WTC11 (cell line): Measurements from ENCODE around the gene SMARCAD1. TPM values are rescaled to one million over a fixed set of nuclear protein-coding genes. Genes with fewer than 3 reads are reported as not detected.

Experiments used
- ATAC-seq: fragments of 200-7000 bp; cut with Tn5 transposase; 2 replicates; pipeline ENCODE4 v1.10.0; 2021; ENCODE audit warnings: mild to moderate bottlenecking, moderate library complexity
- CTCF ChIA-PET: fragments of 300-600 bp; sonication (Branson Sonifier 250); formaldehyde crosslinking; loops from one replicate; lab custom pipeline; 2021; ENCODE audit warnings: antibody characterized with exemption; lab: Charles Lee
- POLR2A ChIA-PET: fragments of 350-600 bp; sonication (Branson Sonifier 250); formaldehyde crosslinking; loops from one replicate; lab custom pipeline; 2021; ENCODE audit warnings: antibody characterized with exemption; lab: Charles Lee
- DNase-seq: peaks from one replicate; pipeline ENCODE4 v3.0.0; 2021; ENCODE audit warnings: low spot score
- H3K27ac Mint-ChIP-seq: 2 replicates; pipeline ENCODE4 v1.8.0; 2021; ENCODE audit warnings: mixed read lengths
- H3K27me3 Mint-ChIP-seq: 2 replicates; pipeline ENCODE4 v1.8.0; 2021; ENCODE audit warnings: low read depth, mild to moderate bottlenecking, moderate library complexity, mixed read lengths
- H3K36me3 Mint-ChIP-seq: 2 replicates; pipeline ENCODE4 v1.8.0; 2021; ENCODE audit warnings: mixed read lengths
- H3K4me1 Mint-ChIP-seq: 2 replicates; pipeline ENCODE4 v1.8.0; 2022; ENCODE audit warnings: mixed read lengths
- H3K4me3 Mint-ChIP-seq: 2 replicates; pipeline ENCODE4 v1.8.0; 2021; ENCODE audit warnings: mild to moderate bottlenecking, moderate library complexity, mixed read lengths
- H3K9me3 Mint-ChIP-seq: 2 replicates; pipeline ENCODE4 v1.8.0; 2021; ENCODE audit warnings: mixed read lengths
- ATF1 ChIP-seq: sonication (generic); formaldehyde crosslinking; IDR thresholded peaks from 2 replicates; pipeline ENCODE4 v1.8.1; 2023; ENCODE audit warnings: mild to moderate bottlenecking, moderate library complexity, missing genetic modification reagents
- CREB1 ChIP-seq: sonication (generic); formaldehyde crosslinking; IDR thresholded peaks from 2 replicates; pipeline ENCODE4 v1.8.0; 2023; ENCODE audit warnings: mild to moderate bottlenecking, missing genetic modification reagents
- CREM ChIP-seq: sonication (generic); formaldehyde crosslinking; IDR thresholded peaks from 2 replicates; pipeline ENCODE4 v1.8.1; 2022; ENCODE audit warnings: mild to moderate bottlenecking, missing genetic modification reagents, moderate library complexity
- GRHL2 ChIP-seq: fragments of 250-450 bp; sonication (Bioruptor Pico); IDR thresholded peaks from 2 replicates; pipeline ENCODE4 v1.8.0; 2022; ENCODE audit warnings: mild to moderate bottlenecking, moderate library complexity; ENCODE audit not compliant: insufficient replicate concordance, severe bottlenecking
- HMGA2 ChIP-seq: fragments of 250-450 bp; sonication (Bioruptor Pico); IDR thresholded peaks from 2 replicates; pipeline ENCODE4 v1.4.0; 2021; ENCODE audit warnings: mild to moderate bottlenecking, moderate library complexity
- IRF2 ChIP-seq: sonication (generic); formaldehyde crosslinking; IDR thresholded peaks from 2 replicates; pipeline ENCODE4 v1.8.0; 2022; ENCODE audit warnings: low read depth, missing genetic modification reagents, borderline replicate concordance
- JAZF1 ChIP-seq: fragments of 250-450 bp; sonication (Bioruptor Pico); IDR thresholded peaks from 2 replicates; pipeline ENCODE4 v1.9.0; 2021; ENCODE audit warnings: moderate library complexity, mild to moderate bottlenecking, inconsistent platforms
- MYBL2 ChIP-seq: sonication (generic); formaldehyde crosslinking; IDR thresholded peaks from 2 replicates; pipeline ENCODE4 v1.8.1; 2023; ENCODE audit warnings: mild to moderate bottlenecking, moderate library complexity, missing genetic modification reagents
- NR1H2 ChIP-seq: sonication (generic); formaldehyde crosslinking; IDR thresholded peaks from 2 replicates; pipeline ENCODE4 v1.9.0; 2021; ENCODE audit warnings: mild to moderate bottlenecking, moderate library complexity, missing genetic modification reagents
- NR3C1 ChIP-seq: sonication (generic); formaldehyde crosslinking; conservative IDR thresholded peaks from 2 replicates; pipeline ENCODE4 v1.8.1; 2023; ENCODE audit warnings: low read depth, mild to moderate bottlenecking, missing genetic modification reagents
- SOX15 ChIP-seq: fragments of 250-450 bp; sonication (Bioruptor Pico); IDR thresholded peaks from 2 replicates; pipeline ENCODE4 v1.9.0; 2021; ENCODE audit warnings: mild to moderate bottlenecking
- TCF7 ChIP-seq: sonication (generic); formaldehyde crosslinking; IDR thresholded peaks from 2 replicates; pipeline ENCODE4 v1.8.0; 2022; ENCODE audit warnings: mild to moderate bottlenecking, low read depth, missing genetic modification reagents, moderate library complexity
- ZBTB21 ChIP-seq: sonication (generic); formaldehyde crosslinking; IDR thresholded peaks from 2 replicates; pipeline ENCODE4 v1.8.1; 2023; ENCODE audit warnings: mild to moderate bottlenecking, missing genetic modification reagents, borderline replicate concordance
- ZNF121 ChIP-seq: sonication (generic); formaldehyde crosslinking; IDR thresholded peaks from 2 replicates; pipeline ENCODE4 v1.8.0; 2023; ENCODE audit warnings: missing genetic modification reagents
- ZNF138 ChIP-seq: sonication (generic); formaldehyde crosslinking; conservative IDR thresholded peaks from 2 replicates; pipeline ENCODE4 v1.8.1; 2022; ENCODE audit warnings: mild to moderate bottlenecking, moderate library complexity, missing genetic modification reagents
- ZNF232 ChIP-seq: sonication (generic); formaldehyde crosslinking; IDR thresholded peaks from 2 replicates; pipeline ENCODE4 v1.8.0; 2022; ENCODE audit warnings: mild to moderate bottlenecking, missing genetic modification reagents
- total RNA-seq: library from RNA; stranded (reverse); gene quantifications from 3 replicates; pipeline ENCODE4 v1.2.3, GENCODE V29; 2021
- TF ChIP-seq, protein P1 (sequence below): fragments of 200-600 bp; IDR thresholded peaks from 2 replicates; pipeline ENCODE4 v1.8.0; 2022; ENCODE audit warnings: antibody characterized with exemption
- TF ChIP-seq, protein P2 (sequence below): sonication (generic); formaldehyde crosslinking; IDR thresholded peaks from 2 replicates; pipeline ENCODE4 v1.8.1; 2023; ENCODE audit warnings: mild to moderate bottlenecking, missing genetic modification reagents, moderate library complexity
- TF ChIP-seq, protein P3 (sequence below): sonication (generic); formaldehyde crosslinking; IDR thresholded peaks from 2 replicates; pipeline ENCODE4 v1.8.1; 2023; ENCODE audit warnings: mild to moderate bottlenecking, missing genetic modification reagents
- TF ChIP-seq, protein P4 (sequence below): sonication (generic); formaldehyde crosslinking; IDR thresholded peaks from 2 replicates; pipeline ENCODE4 v1.8.1; 2023; ENCODE audit warnings: mild to moderate bottlenecking, missing genetic modification reagents
- TF ChIP-seq, protein P5 (sequence below): sonication (generic); formaldehyde crosslinking; conservative IDR thresholded peaks from 2 replicates; pipeline ENCODE4 v1.8.1; 2023; ENCODE audit warnings: mild to moderate bottlenecking, low read depth, missing genetic modification reagents, moderate library complexity
- TF ChIP-seq, protein P6 (sequence below): sonication (generic); formaldehyde crosslinking; conservative IDR thresholded peaks from 2 replicates; pipeline ENCODE4 v1.8.1; 2022; ENCODE audit warnings: mild to moderate bottlenecking, missing genetic modification reagents
- TF ChIP-seq, protein P7 (sequence below): sonication (generic); formaldehyde crosslinking; IDR thresholded peaks from 2 replicates; pipeline ENCODE4 v1.8.0; 2022; ENCODE audit warnings: mild to moderate bottlenecking, missing genetic modification reagents
- TF ChIP-seq, protein P8 (sequence below): sonication (generic); formaldehyde crosslinking; IDR thresholded peaks from 2 replicates; pipeline ENCODE4 v1.8.1; 2022; ENCODE audit warnings: mild to moderate bottlenecking, moderate library complexity, missing genetic modification reagents

Gene SMARCAD1
- total RNA-seq, 1 experiment from 2014 or later: 48.9 TPM

DNA sequence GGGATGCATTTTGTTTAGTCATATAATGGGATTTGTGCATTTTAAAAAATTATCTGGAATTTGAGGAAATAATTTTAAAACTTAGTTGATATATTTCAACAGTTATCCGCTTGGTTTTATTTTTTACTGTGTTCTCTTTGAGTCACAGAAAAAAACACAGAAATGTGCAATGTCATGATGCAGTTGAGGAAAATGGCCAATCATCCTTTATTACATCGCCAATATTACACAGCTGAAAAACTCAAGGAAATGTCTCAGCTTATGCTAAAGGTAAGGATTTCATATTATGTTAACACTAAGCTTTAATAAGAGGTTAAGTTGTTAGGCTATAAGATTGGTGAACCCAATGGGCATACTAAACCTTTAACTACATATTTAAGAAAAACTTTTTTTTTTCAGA is 71.1 kb downstream of the SMARCAD1 start:
- DNase-seq (no peak), ATAC-seq (no peak)
- POLR2A ChIA-PET: no interaction called here
- CTCF ChIA-PET: no interaction called here
- no peak for TF ChIP-seq CREB1
- TF ChIP-seq ZNF121 (CRISPR knock-in tag): no peak
- no peak for TF ChIP-seq ZNF232 (CRISPR knock-in tag)
- TF ChIP-seq ZBTB21 (CRISPR knock-in tag): no peak
- TF ChIP-seq, protein P1, sequence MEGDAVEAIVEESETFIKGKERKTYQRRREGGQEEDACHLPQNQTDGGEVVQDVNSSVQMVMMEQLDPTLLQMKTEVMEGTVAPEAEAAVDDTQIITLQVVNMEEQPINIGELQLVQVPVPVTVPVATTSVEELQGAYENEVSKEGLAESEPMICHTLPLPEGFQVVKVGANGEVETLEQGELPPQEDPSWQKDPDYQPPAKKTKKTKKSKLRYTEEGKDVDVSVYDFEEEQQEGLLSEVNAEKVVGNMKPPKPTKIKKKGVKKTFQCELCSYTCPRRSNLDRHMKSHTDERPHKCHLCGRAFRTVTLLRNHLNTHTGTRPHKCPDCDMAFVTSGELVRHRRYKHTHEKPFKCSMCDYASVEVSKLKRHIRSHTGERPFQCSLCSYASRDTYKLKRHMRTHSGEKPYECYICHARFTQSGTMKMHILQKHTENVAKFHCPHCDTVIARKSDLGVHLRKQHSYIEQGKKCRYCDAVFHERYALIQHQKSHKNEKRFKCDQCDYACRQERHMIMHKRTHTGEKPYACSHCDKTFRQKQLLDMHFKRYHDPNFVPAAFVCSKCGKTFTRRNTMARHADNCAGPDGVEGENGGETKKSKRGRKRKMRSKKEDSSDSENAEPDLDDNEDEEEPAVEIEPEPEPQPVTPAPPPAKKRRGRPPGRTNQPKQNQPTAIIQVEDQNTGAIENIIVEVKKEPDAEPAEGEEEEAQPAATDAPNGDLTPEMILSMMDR: no peak
- no peak for TF ChIP-seq IRF2 (CRISPR knock-in tag)
- TF ChIP-seq SOX15 (CRISPR knock-in tag): no peak
- no peak for TF ChIP-seq ZNF138 (CRISPR knock-in tag)
- H3K36me3 Mint-ChIP-seq: peaks cover 65% of the 10 kb centered on the region
- no peaks in the 10 kb centered on the region for H3K27me3 Mint-ChIP-seq
- no peak overlapping the region for H3K4me3 Mint-ChIP-seq
- no peak overlapping the region for H3K27ac Mint-ChIP-seq
- no peaks in the 10 kb centered on the region for H3K9me3 Mint-ChIP-seq
- H3K4me1 Mint-ChIP-seq: no peaks in the 10 kb centered on the region

DNA sequence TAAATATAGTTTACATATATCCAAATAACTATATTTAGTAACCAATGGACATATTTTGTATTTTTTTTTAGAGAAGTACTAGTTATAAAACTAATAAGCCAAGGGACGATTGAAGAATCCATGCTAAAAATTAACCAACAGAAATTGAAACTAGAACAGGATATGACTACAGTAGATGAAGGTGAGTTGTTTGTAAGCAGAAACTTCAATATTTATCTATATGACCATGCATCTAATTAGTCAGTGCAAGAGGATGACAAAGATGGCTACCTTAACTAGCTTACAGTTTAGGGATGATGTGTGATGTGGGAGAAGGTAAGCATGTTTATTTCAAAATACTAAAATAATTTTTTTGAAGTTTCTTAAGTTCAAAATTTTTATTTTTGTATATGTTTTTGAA is 77.2 kb downstream of the SMARCAD1 start:
- ChIA-PET CTCF (no interaction called here), POLR2A (no interaction called here)
- ATAC-seq: no peak
- Mint-ChIP-seq H3K4me3 (no peak overlapping the region), H3K9me3 (no peaks in the 10 kb centered on the region), H3K27me3 (no peaks in the 10 kb centered on the region), H3K27ac (no peak overlapping the region), H3K36me3 (peaks cover 55% of the 10 kb centered on the region), H3K4me1 (no peaks in the 10 kb centered on the region)
- DNase-seq: no peak
- TF ChIP-seq, protein P2, sequence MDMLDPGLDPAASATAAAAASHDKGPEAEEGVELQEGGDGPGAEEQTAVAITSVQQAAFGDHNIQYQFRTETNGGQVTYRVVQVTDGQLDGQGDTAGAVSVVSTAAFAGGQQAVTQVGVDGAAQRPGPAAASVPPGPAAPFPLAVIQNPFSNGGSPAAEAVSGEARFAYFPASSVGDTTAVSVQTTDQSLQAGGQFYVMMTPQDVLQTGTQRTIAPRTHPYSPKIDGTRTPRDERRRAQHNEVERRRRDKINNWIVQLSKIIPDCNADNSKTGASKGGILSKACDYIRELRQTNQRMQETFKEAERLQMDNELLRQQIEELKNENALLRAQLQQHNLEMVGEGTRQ (CRISPR knock-in tag): no peak
- TF ChIP-seq GRHL2 (CRISPR knock-in tag) (no peak), NR3C1 (CRISPR knock-in tag) (no peak), SOX15 (CRISPR knock-in tag) (no peak), NR1H2 (CRISPR knock-in tag) (no peak), CREM (no peak), TCF7 (CRISPR knock-in tag) (no peak), CREB1 (no peak), ATF1 (CRISPR knock-in tag) (no peak), ZNF138 (CRISPR knock-in tag) (no peak), HMGA2 (CRISPR knock-in tag) (no peak), JAZF1 (CRISPR knock-in tag) (no peak), MYBL2 (CRISPR knock-in tag) (no peak)
- TF ChIP-seq, protein P3, sequence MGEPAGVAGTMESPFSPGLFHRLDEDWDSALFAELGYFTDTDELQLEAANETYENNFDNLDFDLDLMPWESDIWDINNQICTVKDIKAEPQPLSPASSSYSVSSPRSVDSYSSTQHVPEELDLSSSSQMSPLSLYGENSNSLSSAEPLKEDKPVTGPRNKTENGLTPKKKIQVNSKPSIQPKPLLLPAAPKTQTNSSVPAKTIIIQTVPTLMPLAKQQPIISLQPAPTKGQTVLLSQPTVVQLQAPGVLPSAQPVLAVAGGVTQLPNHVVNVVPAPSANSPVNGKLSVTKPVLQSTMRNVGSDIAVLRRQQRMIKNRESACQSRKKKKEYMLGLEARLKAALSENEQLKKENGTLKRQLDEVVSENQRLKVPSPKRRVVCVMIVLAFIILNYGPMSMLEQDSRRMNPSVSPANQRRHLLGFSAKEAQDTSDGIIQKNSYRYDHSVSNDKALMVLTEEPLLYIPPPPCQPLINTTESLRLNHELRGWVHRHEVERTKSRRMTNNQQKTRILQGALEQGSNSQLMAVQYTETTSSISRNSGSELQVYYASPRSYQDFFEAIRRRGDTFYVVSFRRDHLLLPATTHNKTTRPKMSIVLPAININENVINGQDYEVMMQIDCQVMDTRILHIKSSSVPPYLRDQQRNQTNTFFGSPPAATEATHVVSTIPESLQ (CRISPR knock-in tag): no peak
- TF ChIP-seq, protein P4, sequence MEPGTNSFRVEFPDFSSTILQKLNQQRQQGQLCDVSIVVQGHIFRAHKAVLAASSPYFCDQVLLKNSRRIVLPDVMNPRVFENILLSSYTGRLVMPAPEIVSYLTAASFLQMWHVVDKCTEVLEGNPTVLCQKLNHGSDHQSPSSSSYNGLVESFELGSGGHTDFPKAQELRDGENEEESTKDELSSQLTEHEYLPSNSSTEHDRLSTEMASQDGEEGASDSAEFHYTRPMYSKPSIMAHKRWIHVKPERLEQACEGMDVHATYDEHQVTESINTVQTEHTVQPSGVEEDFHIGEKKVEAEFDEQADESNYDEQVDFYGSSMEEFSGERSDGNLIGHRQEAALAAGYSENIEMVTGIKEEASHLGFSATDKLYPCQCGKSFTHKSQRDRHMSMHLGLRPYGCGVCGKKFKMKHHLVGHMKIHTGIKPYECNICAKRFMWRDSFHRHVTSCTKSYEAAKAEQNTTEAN: no peak
- TF ChIP-seq, protein P5, sequence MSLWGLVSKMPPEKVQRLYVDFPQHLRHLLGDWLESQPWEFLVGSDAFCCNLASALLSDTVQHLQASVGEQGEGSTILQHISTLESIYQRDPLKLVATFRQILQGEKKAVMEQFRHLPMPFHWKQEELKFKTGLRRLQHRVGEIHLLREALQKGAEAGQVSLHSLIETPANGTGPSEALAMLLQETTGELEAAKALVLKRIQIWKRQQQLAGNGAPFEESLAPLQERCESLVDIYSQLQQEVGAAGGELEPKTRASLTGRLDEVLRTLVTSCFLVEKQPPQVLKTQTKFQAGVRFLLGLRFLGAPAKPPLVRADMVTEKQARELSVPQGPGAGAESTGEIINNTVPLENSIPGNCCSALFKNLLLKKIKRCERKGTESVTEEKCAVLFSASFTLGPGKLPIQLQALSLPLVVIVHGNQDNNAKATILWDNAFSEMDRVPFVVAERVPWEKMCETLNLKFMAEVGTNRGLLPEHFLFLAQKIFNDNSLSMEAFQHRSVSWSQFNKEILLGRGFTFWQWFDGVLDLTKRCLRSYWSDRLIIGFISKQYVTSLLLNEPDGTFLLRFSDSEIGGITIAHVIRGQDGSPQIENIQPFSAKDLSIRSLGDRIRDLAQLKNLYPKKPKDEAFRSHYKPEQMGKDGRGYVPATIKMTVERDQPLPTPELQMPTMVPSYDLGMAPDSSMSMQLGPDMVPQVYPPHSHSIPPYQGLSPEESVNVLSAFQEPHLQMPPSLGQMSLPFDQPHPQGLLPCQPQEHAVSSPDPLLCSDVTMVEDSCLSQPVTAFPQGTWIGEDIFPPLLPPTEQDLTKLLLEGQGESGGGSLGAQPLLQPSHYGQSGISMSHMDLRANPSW: no peak
- TF ChIP-seq, protein P6, sequence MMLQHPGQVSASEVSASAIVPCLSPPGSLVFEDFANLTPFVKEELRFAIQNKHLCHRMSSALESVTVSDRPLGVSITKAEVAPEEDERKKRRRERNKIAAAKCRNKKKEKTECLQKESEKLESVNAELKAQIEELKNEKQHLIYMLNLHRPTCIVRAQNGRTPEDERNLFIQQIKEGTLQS (CRISPR knock-in tag): no peak
- TF ChIP-seq, protein P7, sequence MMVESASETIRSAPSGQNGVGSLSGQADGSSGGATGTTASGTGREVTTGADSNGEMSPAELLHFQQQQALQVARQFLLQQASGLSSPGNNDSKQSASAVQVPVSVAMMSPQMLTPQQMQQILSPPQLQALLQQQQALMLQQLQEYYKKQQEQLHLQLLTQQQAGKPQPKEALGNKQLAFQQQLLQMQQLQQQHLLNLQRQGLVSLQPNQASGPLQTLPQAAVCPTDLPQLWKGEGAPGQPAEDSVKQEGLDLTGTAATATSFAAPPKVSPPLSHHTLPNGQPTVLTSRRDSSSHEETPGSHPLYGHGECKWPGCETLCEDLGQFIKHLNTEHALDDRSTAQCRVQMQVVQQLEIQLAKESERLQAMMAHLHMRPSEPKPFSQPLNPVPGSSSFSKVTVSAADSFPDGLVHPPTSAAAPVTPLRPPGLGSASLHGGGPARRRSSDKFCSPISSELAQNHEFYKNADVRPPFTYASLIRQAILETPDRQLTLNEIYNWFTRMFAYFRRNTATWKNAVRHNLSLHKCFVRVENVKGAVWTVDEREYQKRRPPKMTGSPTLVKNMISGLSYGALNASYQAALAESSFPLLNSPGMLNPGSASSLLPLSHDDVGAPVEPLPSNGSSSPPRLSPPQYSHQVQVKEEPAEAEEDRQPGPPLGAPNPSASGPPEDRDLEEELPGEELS: no peak
- TF ChIP-seq, protein P8, sequence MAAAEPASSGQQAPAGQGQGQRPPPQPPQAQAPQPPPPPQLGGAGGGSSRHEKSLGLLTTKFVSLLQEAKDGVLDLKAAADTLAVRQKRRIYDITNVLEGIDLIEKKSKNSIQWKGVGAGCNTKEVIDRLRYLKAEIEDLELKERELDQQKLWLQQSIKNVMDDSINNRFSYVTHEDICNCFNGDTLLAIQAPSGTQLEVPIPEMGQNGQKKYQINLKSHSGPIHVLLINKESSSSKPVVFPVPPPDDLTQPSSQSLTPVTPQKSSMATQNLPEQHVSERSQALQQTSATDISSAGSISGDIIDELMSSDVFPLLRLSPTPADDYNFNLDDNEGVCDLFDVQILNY (CRISPR knock-in tag): no peak
